Activated T-cell treated with anti-CD3 and anti-CD28 coated beads for 1 hour (primary cell): ENCODE results near the gene PMIS2.
A peak's percentile ranks its signal among the peaks of the same experiment; 100 is the strongest.

Source experiments
- DNase-seq: peaks from one replicate; pipeline ENCODE4 v3.0.0-alpha.2; 2020; ENCODE audit warnings: low read depth

Gene PMIS2

DNA sequence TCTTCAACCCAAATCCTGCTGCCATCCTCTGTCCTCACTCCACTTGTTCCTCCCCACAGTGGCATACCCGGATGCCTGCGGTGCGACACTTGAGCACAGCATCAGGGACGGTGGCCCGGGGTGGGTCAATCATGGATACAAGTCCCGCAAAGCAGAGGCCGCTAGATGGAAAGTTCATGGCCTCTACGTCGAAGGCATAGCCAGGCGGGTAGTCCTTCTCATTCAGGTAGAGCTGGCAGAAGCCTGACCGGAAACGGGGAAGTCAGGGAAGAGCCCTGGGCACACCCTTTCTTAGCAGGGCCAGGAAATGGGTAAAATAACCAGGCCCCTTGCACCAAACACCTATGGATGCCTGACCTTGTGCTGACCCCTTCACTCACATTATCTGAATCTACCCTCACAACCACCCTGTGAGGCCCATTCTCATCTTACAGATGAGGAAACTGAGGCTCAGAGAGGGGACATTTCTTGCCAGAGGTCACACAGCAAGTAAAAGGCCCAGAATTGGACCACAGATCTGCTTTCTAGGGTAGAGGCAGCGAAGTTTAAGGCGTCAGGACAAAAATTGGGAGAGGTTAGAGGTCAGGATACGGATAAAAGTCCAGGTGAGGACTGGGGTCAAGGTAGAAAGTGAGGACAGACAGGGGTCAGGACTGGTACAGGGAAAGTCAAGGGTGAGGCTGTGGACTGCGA is 29.0 kb upstream of the PMIS2 start:
- no peak for DNase-seq

DNA sequence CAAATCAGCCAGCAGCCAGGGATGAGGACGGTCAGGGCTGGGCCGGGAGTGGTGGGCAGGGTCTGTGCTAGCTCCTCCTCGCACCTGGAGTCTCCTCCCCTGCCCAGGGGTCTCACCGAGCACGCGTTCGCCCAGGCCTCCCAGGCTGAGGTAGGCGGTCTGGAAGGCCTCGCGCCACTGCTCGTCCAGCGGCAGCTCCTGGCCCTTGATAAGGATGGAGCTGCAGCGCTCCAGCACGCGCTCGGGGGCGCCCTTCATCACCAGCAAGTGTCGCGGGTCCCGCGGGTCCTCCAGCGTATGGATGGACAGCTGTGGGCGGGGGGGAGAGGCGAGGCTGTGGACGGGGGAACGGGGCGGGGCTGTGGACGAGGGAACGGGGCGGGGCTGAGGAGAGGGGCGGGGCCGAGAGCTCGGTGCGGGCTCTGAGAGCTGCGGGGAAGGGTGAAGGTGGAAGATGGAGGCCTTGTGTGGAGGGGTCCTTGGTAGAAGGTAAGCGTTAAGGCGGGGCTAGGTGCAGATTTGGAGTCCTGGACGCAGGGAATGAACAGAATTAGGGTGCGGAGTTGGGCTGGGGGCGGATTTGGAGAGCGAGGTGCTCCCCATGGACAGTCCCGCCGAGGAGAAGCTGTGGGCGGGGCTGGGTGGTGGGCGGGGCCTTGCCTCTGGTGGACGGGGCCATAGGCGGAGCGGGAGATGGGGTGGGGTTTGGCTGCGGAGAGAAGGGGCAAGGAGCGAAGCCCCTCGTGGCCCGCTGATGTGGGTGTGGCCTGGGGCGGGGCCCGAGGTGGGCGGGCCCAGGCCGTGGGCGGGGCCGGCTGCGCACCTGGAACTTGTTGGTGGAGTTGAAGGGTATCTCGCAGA is 28.2 kb upstream of the PMIS2 start:
- DNase-seq: peak; percentile 49

- no peak for DNase-seq
These were observed 27.3 kb upstream of the PMIS2 start for GRCh38 chr19:35558400-35559280.

DNA sequence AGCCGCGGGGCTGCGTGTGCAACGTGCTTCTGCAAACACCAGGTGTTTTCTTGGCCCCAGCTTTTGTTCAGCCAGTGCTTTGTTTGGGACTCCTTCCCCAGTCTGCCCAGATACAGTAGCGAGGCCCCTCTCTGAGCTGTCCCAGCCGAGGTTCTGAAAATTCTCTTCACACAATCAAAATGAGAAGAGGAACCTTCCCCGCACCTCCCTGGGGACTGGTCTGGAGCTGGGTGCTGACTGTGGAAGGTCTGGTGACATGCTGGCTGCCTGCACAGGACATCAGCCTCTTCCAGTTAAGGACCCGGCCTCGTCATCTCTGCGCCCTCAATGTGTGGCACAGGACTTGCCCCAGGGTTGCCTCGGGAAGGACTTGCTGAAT is 26.7 kb upstream of the PMIS2 start:
- no peak for DNase-seq

GRCh38 chr19:35559781-35560180 is 26.2 kb upstream of the PMIS2 start:
- no peak for DNase-seq

DNA sequence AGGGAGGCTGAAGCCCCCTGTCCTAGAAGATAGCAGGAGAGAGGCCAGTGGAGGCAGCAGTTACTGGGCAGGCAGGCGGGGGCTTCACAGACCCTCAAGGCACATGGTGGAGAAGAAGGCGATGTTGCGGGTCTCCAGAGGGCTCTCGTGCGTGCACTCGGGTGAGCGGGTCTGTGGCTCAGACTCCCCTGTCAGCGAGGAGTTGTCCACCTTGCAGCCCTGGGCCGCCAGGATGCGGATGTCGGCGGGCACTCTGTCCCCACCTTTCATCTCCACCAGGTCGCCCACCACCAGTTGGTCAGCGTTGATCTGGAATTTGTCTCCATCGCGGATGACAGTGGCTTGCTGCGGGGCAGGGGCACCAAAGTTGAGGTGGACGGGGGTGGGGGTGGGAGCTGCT is 25.7 kb upstream of the PMIS2 start:
- DNase-seq: no peak

- DNase-seq: no peak
These were observed 25.3 kb upstream of the PMIS2 start for GRCh38 chr19:35560677-35561076.

DNA sequence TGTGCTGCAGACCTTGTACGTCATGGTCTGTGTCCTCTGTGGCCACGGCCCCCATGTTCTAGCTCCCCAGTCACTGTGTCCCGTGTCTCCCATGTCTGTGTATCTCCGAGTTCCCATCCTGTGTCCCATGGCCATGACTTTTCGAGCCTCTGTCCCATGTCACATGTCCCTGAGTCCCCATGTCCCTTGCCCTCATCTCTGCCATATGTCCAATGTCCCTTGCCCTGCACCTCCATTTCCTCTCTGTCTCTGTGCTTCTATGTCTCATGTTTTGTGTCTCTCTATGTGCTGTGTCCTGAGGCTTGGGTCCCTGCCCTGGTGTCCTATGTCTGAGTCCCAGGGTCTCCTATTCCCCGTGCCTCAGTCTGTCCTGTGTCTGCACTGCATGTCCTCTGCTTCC is 24.5 kb upstream of the PMIS2 start:
- DNase-seq: no peak

GRCh38 chr19:35562336-35562735 is 23.6 kb upstream of the PMIS2 start:
- DNase-seq: no peak

DNA sequence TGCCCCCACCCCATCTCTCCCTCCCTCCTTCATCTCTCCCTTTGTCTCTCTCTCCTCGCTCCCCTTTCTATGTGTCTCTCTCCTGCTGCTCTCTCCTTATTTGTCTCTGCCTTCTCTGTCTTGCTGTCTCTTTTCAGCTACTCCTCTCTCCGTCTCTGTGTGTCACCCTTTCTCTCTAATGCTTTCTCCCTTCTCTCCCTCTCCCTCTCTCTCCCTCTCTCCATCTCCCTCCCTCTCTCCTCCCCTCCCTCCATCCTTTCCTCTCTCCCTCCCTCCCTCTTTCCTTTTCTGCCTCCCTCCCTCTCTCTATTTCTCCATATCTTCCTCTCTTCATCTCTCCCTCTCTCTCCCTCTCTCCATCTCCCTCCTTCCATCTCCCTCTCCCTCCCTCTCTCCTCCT is 23.2 kb upstream of the PMIS2 start:
- DNase-seq: no peak

- no peak for DNase-seq
These were observed 22.7 kb upstream of the PMIS2 start, which contains the start of gene ATP4A for GRCh38 chr19:35563207-35563829. ATP4A (minus strand) TSS chr19:35563658; CDS start chr19:35563629, 29 bp downstream.

DNA sequence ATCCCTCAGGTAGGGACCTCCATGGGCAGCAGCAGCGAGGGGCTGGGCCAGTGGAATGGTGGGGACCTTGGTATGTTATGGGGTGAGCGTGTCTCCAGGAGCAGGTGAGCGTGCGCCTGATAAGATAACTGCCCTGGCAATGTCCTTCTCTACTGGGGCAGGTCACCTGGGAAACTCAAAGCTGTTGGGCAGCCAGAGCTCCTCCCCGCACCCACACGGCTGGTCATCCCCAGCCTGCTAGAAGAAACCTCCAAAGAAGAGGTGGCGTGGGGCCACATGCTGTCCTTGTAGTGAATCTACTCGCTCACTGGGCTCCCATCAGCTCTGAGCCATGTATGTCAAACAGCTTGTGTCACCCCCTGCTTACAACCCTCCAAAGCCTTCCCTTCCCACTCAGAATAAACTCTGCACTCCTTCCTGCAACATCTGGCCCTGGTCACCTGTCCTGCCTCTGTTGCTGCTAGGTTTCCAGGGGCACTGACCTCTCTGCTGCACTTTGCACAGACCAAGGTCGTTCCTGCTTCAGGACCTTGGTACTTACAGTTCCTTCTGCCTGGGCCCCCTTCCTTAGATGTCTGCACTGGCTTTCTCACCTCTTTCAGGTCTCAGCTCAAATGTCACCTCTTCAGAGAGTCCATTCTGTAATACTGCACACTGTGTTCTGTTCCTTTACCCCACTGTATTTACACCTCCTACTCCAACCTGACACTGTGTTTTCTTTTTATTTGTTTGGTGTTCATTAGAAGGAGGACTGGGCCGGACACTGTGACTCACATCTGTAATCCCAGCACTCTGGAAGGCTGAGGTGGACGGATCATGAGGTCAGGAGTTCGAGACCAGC is 20.7 kb upstream of the PMIS2 start:
- no peak for DNase-seq

DNA sequence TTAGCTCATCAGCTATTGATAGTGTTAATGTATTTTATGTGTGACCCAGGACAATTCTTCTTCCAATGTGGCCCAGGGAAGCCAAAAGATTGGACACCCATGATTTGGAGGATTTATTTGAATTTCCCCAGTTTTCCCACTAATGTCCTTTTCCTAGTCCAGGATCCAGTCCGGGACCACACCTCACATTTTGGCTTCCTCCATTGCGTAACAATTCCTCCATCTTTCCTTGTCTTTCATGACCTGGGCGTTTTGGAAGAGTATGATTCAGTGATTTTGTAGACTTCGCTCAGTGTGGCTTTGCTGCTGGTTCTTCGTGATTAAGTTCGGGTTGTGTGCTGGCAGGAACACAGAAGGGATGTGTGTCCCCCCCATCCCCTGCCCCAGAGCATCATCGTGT is 19.2 kb upstream of the PMIS2 start:
- no peak for DNase-seq

DNA sequence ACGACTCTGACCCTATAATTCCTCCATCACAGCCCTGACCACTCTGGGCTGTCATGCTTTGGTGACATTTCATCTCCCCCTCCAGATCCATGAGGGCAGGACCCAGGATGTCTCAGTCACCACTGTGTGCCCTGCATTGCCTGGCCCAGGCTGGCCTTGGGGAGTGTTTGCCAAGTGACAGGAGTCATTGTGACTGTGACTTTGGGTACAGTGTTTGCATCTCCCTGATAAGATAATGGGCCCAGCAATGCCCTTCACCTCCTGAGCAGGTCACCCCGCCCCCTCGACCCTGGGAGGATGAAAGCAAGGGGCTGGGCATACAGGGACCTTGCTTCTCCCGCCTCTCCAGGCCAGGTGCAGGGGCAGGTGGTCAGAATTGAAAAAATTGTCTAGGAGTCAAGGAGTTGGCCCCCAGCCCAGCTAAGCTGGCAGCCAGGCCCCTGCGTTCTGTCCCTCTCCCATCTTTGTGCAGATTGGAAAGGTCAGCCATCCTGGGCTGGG is 16.6 kb upstream of the PMIS2 start:
- no peak for DNase-seq

GRCh38 chr19:35571406-35571965 is 14.5 kb upstream of the PMIS2 start:
- no peak for DNase-seq

DNA sequence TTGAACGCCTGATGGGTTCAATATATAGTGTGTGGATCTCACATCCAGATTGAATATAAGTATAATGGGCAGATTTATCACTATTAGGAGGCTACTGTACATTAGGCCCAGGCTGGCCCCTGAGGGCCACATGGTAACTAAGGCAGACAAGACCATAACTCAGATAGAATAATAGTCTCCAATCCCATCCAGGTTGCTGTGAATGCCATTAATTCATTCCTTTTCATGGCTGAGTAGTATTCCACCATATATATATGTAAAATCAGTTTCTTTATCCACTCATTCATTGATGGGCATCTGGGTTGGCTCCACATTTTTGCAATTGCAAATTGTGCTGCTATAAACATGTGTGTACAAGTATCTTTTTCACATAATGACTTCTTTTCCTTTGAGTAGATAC is 8.1 kb upstream of the PMIS2 start:
- DNase-seq: no peak

GRCh38 chr19:35578707-35579106 is 7.3 kb upstream of the PMIS2 start:
- no peak for DNase-seq

- DNase-seq: no peak
These were observed 3.2 kb upstream of the PMIS2 start for GRCh38 chr19:35582760-35583159.

GRCh38 chr19:35587321-35587720 is 1.3 kb downstream of the PMIS2 start:
- no peak for DNase-seq

DNA sequence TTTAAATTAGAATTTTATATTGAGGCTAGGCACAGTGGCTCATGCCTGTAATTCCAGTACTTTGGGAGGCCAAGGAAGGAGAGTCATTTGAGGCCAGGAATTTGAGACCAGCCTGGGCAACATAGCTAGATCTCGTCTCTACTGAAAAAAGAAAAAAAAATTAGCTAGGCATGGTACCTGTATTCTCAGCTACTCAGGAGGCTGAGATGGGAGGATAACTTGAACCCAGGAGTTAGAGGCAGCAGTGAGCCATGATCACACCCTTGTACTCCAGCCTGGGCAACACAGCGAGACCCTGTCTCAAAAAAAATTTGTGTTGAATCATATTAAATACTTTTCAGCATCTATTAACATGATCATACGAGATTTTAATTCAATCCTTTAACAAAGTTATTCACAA is 4.9 kb downstream of the PMIS2 start:
- DNase-seq: no peak

GRCh38 chr19:35592226-35592625 is 6.3 kb downstream of the PMIS2 start:
- no peak for DNase-seq
